IMR-90 (cell line): ENCODE data around the gene PPT2. TPM values are rescaled to one million over a fixed set of nuclear protein-coding genes. Genes with fewer than 3 reads are reported as not detected.

Experiments
- ATAC-seq: fragments of 200-7000 bp; cut with Tn5 transposase; 2 replicates; pipeline ENCODE4 v1.9.1; 2020; ENCODE audit warnings: low read depth, mild to moderate bottlenecking, moderate library complexity
- BruUV-seq: library from RNA; stranded (reverse); fragments of 400-500 nt; replicated peaks from 2 replicates; lab custom pipeline; 2021; lab: Mats Ljungman, UMichigan
- CTCF ChIA-PET: fragments of 300-600 bp; formaldehyde crosslinking; extraction: SDS; loops from one replicate; lab custom pipeline; 2021; ENCODE audit warnings: antibody characterized with exemption; lab: Yijun Ruan, JAX
- POLR2A ChIA-PET: fragments of 300-600 bp; sonication (Branson Sonifier 250); formaldehyde crosslinking; loops from one replicate; lab custom pipeline; 2022; ENCODE audit warnings: antibody characterized with exemption; ENCODE audit not compliant: unreplicated experiment; lab: Charles Lee
- DNase-seq: peaks from one replicate; pipeline ENCODE4 v3.0.0; 2013
- H2AFZ ChIP-seq: replicated peaks from 2 replicates; pipeline ENCODE3; 2013; ENCODE audit warnings: low read length, mild to moderate bottlenecking; ENCODE audit not compliant: poor library complexity
- H2AK5ac ChIP-seq: 2 replicates; pipeline ENCODE4 v1.6.1; 2013; ENCODE audit warnings: low read depth, low read length, inconsistent platforms
- H2AK9ac ChIP-seq: replicated peaks from 2 replicates; pipeline ENCODE3; 2013; ENCODE audit warnings: mild to moderate bottlenecking, low read depth, low read length, moderate library complexity; ENCODE audit not compliant: poor library complexity
- H2BK120ac ChIP-seq: 2 replicates; pipeline ENCODE4 v1.6.1; 2013; ENCODE audit warnings: low read depth, low read length, inconsistent platforms
- H2BK15ac ChIP-seq: 3 replicates; pipeline ENCODE4 v1.6.1; 2013; ENCODE audit warnings: low read depth, low read length, inconsistent platforms
- H2BK20ac ChIP-seq: 2 replicates; pipeline ENCODE4 v1.6.1; 2013; ENCODE audit warnings: low read depth, mild to moderate bottlenecking, inconsistent platforms, low read length, moderate library complexity
- H2BK5ac ChIP-seq: 2 replicates; pipeline ENCODE4 v1.6.1; 2013; ENCODE audit warnings: mild to moderate bottlenecking, low read depth, low read length, inconsistent platforms; ENCODE audit not compliant: poor library complexity, severe bottlenecking
- H3K14ac ChIP-seq: replicated peaks from 2 replicates; pipeline ENCODE4 v1.6.1; 2013; ENCODE audit warnings: low read depth, low read length, inconsistent platforms
- H3K18ac ChIP-seq: 2 replicates; pipeline ENCODE4 v1.6.1; 2013; ENCODE audit warnings: low read depth, low read length, control low read depth
- H3K23ac ChIP-seq: 2 replicates; pipeline ENCODE4 v1.6.1; 2013; ENCODE audit warnings: low read depth, low read length, inconsistent platforms
- H3K27ac ChIP-seq: 2 replicates; pipeline ENCODE4 v1.5.1; 2013; ENCODE audit warnings: mild to moderate bottlenecking, control low read depth, low read length; ENCODE audit not compliant: insufficient read depth
- H3K27me3 ChIP-seq: 2 replicates; pipeline ENCODE4 v1.6.1; 2013; ENCODE audit warnings: low read length; ENCODE audit not compliant: control insufficient read depth, insufficient read depth
- H3K36me3 ChIP-seq: 2 replicates; pipeline ENCODE4 v1.6.1; 2013; ENCODE audit warnings: low read length, mixed read lengths; ENCODE audit not compliant: control insufficient read depth, insufficient read depth
- H3K4ac ChIP-seq: 2 replicates; pipeline ENCODE4 v1.6.1; 2013; ENCODE audit warnings: low read depth, low read length, inconsistent platforms
- H3K4me1 ChIP-seq: 2 replicates; pipeline ENCODE4 v1.6.1; 2013; ENCODE audit warnings: low read length, mixed read lengths; ENCODE audit not compliant: control insufficient read depth, insufficient read depth
- H3K4me2 ChIP-seq: 2 replicates; pipeline ENCODE4 v1.6.1; 2013; ENCODE audit warnings: low read depth, mild to moderate bottlenecking, control low read depth, low read length, moderate library complexity
- H3K4me3 ChIP-seq: 2 replicates; pipeline ENCODE4 v1.5.1; 2013; ENCODE audit warnings: low read depth, mild to moderate bottlenecking, control low read depth, low read length, moderate library complexity; ENCODE audit not compliant: insufficient read depth
- H3K56ac ChIP-seq: 2 replicates; pipeline ENCODE4 v1.6.1; 2013; ENCODE audit warnings: low read length, inconsistent platforms; ENCODE audit not compliant: insufficient read depth; ENCODE audit errors: extremely low read depth
- H3K79me1 ChIP-seq, 2 experiments: 2 replicates each; pipeline ENCODE4 v1.6.1; 2013; ENCODE audit warnings: low read length in 2 of 2, inconsistent platforms in 1 of 2, low read depth in 1 of 2
- H3K9ac ChIP-seq: 2 replicates; pipeline ENCODE4 v1.6.1; 2013; ENCODE audit warnings: low read depth, low read length, control low read depth
- H3K9me1 ChIP-seq: 2 replicates; pipeline ENCODE4 v1.6.1; 2013; ENCODE audit warnings: low read length, inconsistent platforms; ENCODE audit not compliant: insufficient read depth
- H3K9me3 ChIP-seq: 2 replicates; pipeline ENCODE4 v1.6.1; 2013; ENCODE audit warnings: low read length; ENCODE audit not compliant: control insufficient read depth, insufficient read depth
- H4K20me1 ChIP-seq: 2 replicates; pipeline ENCODE4 v1.6.1; 2013; ENCODE audit warnings: low read length, inconsistent platforms; ENCODE audit not compliant: insufficient read depth
- H4K5ac ChIP-seq: 2 replicates; pipeline ENCODE4 v1.6.1; 2013; ENCODE audit warnings: mild to moderate bottlenecking, low read depth, low read length, control low read depth
- H4K8ac ChIP-seq, 2 experiments: 2 replicates each; pipeline ENCODE4 v1.6.1; 2013; ENCODE audit warnings: low read depth in 2 of 2, low read length in 2 of 2, control low read depth in 1 of 2, inconsistent platforms in 1 of 2
- H4K91ac ChIP-seq: 2 replicates; pipeline ENCODE4 v1.6.1; 2013; ENCODE audit warnings: low read depth, low read length, inconsistent platforms; ENCODE audit not compliant: insufficient read depth
- BHLHE40 ChIP-seq: fragments of 150-350 bp; IDR thresholded peaks from 2 replicates; pipeline ENCODE4 v1.6.1; 2016; ENCODE audit warnings: mild to moderate bottlenecking, low read depth, low read length
- CTCF ChIP-seq: conservative IDR thresholded peaks from 2 replicates; pipeline ENCODE4 v1.5.1; 2012; ENCODE audit warnings: mild to moderate bottlenecking, low read depth, low read length, improper control_type of control experiment
- ELK1 ChIP-seq: fragments of 150-350 bp; IDR thresholded peaks from 2 replicates; pipeline ENCODE4 v1.6.1; 2016; ENCODE audit warnings: low read depth, mild to moderate bottlenecking, low read length, moderate library complexity, borderline replicate concordance
- FOS ChIP-seq: fragments of 150-350 bp; IDR thresholded peaks from 2 replicates; pipeline ENCODE4 v1.6.1; 2016; ENCODE audit warnings: low read depth, low read length
- MAFK ChIP-seq: IDR thresholded peaks from 2 replicates; pipeline ENCODE4 v1.6.1; 2012; ENCODE audit warnings: low read depth, low read length, improper control_type of control experiment
- MAZ ChIP-seq: IDR thresholded peaks from 2 replicates; pipeline ENCODE4 v1.6.1; 2012; ENCODE audit warnings: low read depth, mild to moderate bottlenecking, low read length, improper control_type of control experiment, moderate library complexity, borderline replicate concordance
- MXI1 ChIP-seq: IDR thresholded peaks from 2 replicates; pipeline ENCODE4 v1.6.1; 2012; ENCODE audit warnings: low read depth, mild to moderate bottlenecking, low read length, moderate library complexity, borderline replicate concordance
- RAD21 ChIP-seq: IDR thresholded peaks from 2 replicates; pipeline ENCODE4 v1.6.1; 2012; ENCODE audit warnings: low read length, improper control_type of control experiment
- RCOR1 ChIP-seq: IDR thresholded peaks from 2 replicates; pipeline ENCODE4 v1.6.1; 2012; ENCODE audit warnings: mild to moderate bottlenecking, low read length, improper control_type of control experiment; ENCODE audit not compliant: insufficient replicate concordance
- RFX5 ChIP-seq: IDR thresholded peaks from 2 replicates; pipeline ENCODE4 v1.8.0; 2012; ENCODE audit warnings: low read depth, mild to moderate bottlenecking, low read length, moderate library complexity
- SMC3 ChIP-seq: fragments of 150-350 bp; IDR thresholded peaks from 2 replicates; pipeline ENCODE4 v1.6.1; 2016; ENCODE audit warnings: low read depth, mild to moderate bottlenecking, antibody characterized with exemption, low read length, moderate library complexity
- USF2 ChIP-seq: fragments of 150-350 bp; IDR thresholded peaks from 2 replicates; pipeline ENCODE4 v1.6.1; 2017; ENCODE audit warnings: mild to moderate bottlenecking, antibody characterized with exemption, low read length, low read depth
- WGBS, 2 experiments: methylation state at CpG; one replicate each; pipeline versions ENCODE4 v1.1.5 to v1.1.7; 2013; ENCODE audit warnings: missing lambda C conversion rate in 2 of 2; ENCODE audit not compliant: insufficient read length in 1 of 2; ENCODE audit errors: extremely low coverage in 2 of 2; 5-methylcytosine and 5-hydroxymethylcytosine counted together
- dilution Hi-C: fragments of 300-500 bp; cut with HindIII; formaldehyde crosslinking; loops from one replicate; pipeline ENCODE4 v1.14.3; 2018; ENCODE audit warnings: low sequenced_read_pairs; ENCODE audit not compliant: unreplicated experiment
- in situ Hi-C: fragments of 300-500 bp; cut with MboI; formaldehyde crosslinking; loops from 3 replicates; pipeline ENCODE4 v1.14.3; 2019; ENCODE audit warnings: low sequenced_read_pairs, inconsistent platforms, mixed read lengths
- intact Hi-C: fragments of 100-400 bp; cut with micrococcal nuclease; formaldehyde crosslinking; loops from 2 replicates; pipeline ENCODE4 v1.10.0; 2022
- polyA plus RNA-seq, 3 experiments: library from polyadenylated mRNA; depleted of rRNA; stranded (reverse); fragments of >200 nt; gene quantifications; 2 replicates each; pipeline ENCODE4 v1.2.3, GENCODE V29; 2012; ENCODE audit warnings: low replicate concordance in 1 of 3
- total RNA-seq: library from RNA; depleted of rRNA; stranded (reverse); fragments of >200 nt; gene quantifications from 2 replicates; pipeline ENCODE4 v1.2.3, GENCODE V29; 2012

The PPT2 gene
- total and polyA plus RNA-seq, 2 of the 4 experiments (the other 2 are of a cell fraction) = 3.2 to 16.2 TPM

DNA sequence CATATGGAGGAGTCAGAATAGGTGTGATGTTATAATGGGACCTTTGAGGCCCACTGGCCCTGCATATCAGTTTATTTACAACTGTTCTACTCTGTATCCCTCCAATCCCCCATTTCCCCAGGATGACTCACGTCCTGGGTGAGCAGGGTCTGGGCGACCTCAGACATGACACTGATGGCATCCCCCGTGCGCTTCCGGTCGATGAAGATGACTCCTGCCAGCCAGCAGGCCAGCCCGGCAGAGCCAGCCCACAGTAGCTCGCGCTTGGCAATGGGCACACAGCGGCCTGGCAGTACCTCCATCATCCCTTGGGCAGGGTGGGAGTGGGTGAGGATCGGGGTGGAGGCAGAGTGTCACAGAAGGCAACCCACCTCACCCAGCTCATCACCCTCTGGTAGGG lies 16.4 kb downstream of the PPT2 start:
- DNase-seq = no peak
- no peaks in the 10 kb centered on the region for H3K9me3 ChIP-seq
- H3K79me1 ChIP-seq = peaks cover 26 to 51% of the 10 kb centered on the region in 2 experiments; a peak in 3 of 4 replicates
- no TSS peak for BruUV-seq
- H3K4me2 ChIP-seq = no peak overlapping the region
- H3K36me3 ChIP-seq = peaks cover 50% of the 10 kb centered on the region
- H4K5ac ChIP-seq = no peak overlapping the region
- H3K9me1 ChIP-seq = peaks cover 31% of the 10 kb centered on the region
- H3K23ac ChIP-seq = no peak overlapping the region
- H3K56ac ChIP-seq = no peak overlapping the region
- peak overlapping the region; percentile 23 for H2AK9ac ChIP-seq
- H2BK120ac ChIP-seq = no peak overlapping the region
- no peaks in the 10 kb centered on the region for H3K27me3 ChIP-seq
- peaks cover 4% of the 10 kb centered on the region for H3K4me1 ChIP-seq
- H4K8ac ChIP-seq = no peak overlapping the region
- no peak overlapping the region for H3K4me3 ChIP-seq
- no peak overlapping the region for H2BK20ac ChIP-seq
- no CpG with 5 or more reads among the region's 11 CpGs for WGBS, 2 experiments
- H4K91ac ChIP-seq = no peak overlapping the region
- H2AK5ac ChIP-seq = no peak overlapping the region
- no peaks in the 10 kb centered on the region for H4K20me1 ChIP-seq
- ATAC-seq = no peak
- dilution Hi-C loops (no loop called here), in situ Hi-C loops (loop anchor here (10.0 kb wide), 1 partner anchor 195 kb away; the partner anchor contains the start of gene DXO), intact Hi-C loops (no loop called here)
- POLR2A ChIA-PET = no interaction called here
- CTCF ChIA-PET = no interaction called here
- H2BK15ac ChIP-seq = no peak overlapping the region
- H3K9ac ChIP-seq = no peak overlapping the region
- no peak overlapping the region for H3K4ac ChIP-seq
- TF ChIP-seq USF2 = no peak
- TF ChIP-seq CTCF = no peak
- no peak for TF ChIP-seq BHLHE40
- TF ChIP-seq RAD21 = no peak
- no peak for TF ChIP-seq MXI1
- no peak for TF ChIP-seq SMC3
- no peak for TF ChIP-seq FOS
- no peak for TF ChIP-seq MAFK
- TF ChIP-seq ELK1 = no peak
- no peak for TF ChIP-seq RCOR1
- no peak for TF ChIP-seq RFX5
- TF ChIP-seq MAZ = no peak
- no peak overlapping the region for H2AFZ ChIP-seq
- no peak overlapping the region for H3K27ac ChIP-seq
- H2BK5ac ChIP-seq = no peak overlapping the region
- no peak overlapping the region for H3K18ac ChIP-seq
- no peak overlapping the region for H3K14ac ChIP-seq
